Measurements from ENCODE around the gene C5AR2. TPM values are rescaled to one million over a fixed set of nuclear protein-coding genes. Genes with fewer than 3 reads are reported as not detected.
"Not testable (repeated sequence)": the region's sequence is repeated elsewhere in the genome, so short reads cannot be mapped to it uniquely, and the experiment has no call there.

C5AR2 gene
- total RNA-seq, 2 donors from 2014 or later: 0.19 to 2.6 TPM

- no peaks in the 10 kb centered on the region for H3K27me3 Mint-ChIP-seq
- H3K4me3 Mint-ChIP-seq: no peak overlapping the region
- H3K36me3 Mint-ChIP-seq: peaks cover 5% of the 10 kb centered on the region
- H3K9me3 Mint-ChIP-seq: no peaks in the 10 kb centered on the region
- DNase-seq (ENCODE audit: low spot score) (no peak), ATAC-seq (no peak)
- no peak overlapping the region for H3K27ac Mint-ChIP-seq
- peaks cover 6 to 13% of the 10 kb centered on the region in 2 donors for H3K4me1 Mint-ChIP-seq (ENCODE audit: low read depth in 2 of 2)
These were observed 44.7 kb downstream of the C5AR2 start for GRCh38 chr19:47376589-47377144.

- no peak for ATAC-seq
- Mint-ChIP-seq H3K36me3 (peaks cover 6% of the 10 kb centered on the region), H3K4me3 (no peak overlapping the region), H3K27ac (no peak overlapping the region), H3K27me3 (no peaks in the 10 kb centered on the region), H3K9me3 (no peaks in the 10 kb centered on the region), H3K4me1 (ENCODE audit: low read depth in 2 of 2) (peaks cover 10 to 19% of the 10 kb centered on the region in 2 donors)
- DNase-seq (ENCODE audit: low spot score): no peak
These were observed 45.3 kb downstream of the C5AR2 start for GRCh38 chr19:47377208-47377701.

- DNase-seq (ENCODE audit: low spot score) (no peak), ATAC-seq (no peak)
- Mint-ChIP-seq H3K9me3 (no peaks in the 10 kb centered on the region), H3K4me1 (ENCODE audit: low read depth in 2 of 2) (peaks cover 13 to 21% of the 10 kb centered on the region in 2 donors), H3K27ac (no peak overlapping the region), H3K36me3 (peaks cover 6% of the 10 kb centered on the region), H3K27me3 (no peaks in the 10 kb centered on the region), H3K4me3 (no peak overlapping the region)
These were observed 45.8 kb downstream of the C5AR2 start for GRCh38 chr19:47377801-47378200.

DNA sequence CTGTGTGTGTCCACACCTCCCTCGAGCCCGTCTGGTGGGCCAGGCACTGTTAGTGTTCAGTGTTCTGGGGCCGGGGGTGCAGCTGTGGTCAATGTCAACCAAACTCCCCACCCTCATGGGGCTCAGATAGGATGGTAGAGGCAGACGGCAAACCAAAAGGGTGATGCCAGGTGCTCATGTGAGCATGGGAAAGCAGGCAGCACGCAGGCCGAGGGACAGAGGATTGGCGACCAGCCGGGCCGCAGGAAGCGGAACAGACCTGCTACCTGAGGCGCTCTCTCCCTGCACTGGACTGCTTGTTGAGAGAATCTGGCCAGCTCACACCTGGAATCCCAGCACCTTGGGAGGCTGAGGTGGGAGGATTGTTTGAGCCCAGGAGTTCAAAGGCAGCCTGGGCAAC lies 46.3 kb downstream of the C5AR2 start:
- ATAC-seq (no peak), DNase-seq (ENCODE audit: low spot score) (no peak)
- Mint-ChIP-seq H3K27me3 (no peaks in the 10 kb centered on the region), H3K4me1 (ENCODE audit: low read depth in 2 of 2) (peaks cover 18 to 24% of the 10 kb centered on the region in 2 donors), H3K9me3 (no peaks in the 10 kb centered on the region), H3K4me3 (no peak overlapping the region), H3K27ac (no peak overlapping the region), H3K36me3 (peaks cover 6% of the 10 kb centered on the region)

DNA sequence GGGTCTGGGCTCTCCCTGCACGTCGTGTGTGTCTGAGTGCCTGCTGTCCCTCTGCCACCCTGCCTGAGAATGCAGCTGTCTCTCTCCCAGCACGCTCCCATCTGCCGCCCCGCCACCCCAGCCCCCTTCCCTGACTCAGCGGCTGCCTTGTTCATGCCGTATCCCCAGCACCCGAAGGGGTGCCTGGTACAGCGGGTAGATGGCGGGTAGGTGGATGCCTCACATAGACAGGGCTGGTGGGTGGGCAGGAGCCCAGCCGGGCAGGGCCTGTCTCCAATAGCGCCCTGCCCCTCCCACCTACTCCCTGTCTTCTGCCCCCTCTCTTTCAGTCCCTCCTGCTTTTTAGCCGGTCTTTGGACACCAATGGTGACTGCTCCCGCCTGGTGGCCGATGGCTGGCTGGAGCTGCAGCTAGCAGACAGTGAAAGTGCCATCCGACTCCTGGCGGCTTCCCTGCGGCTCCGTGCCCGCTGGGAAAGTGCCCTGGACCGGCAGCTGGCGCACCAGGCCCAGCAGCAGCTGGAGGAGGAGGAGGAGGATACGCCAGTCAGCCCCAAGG lies 47.5 kb downstream of the C5AR2 start:
- no peak for ATAC-seq
- Mint-ChIP-seq H3K9me3 (no peaks in the 10 kb centered on the region), H3K4me1 (ENCODE audit: low read depth in 2 of 2) (peaks cover 20 to 27% of the 10 kb centered on the region in 2 donors), H3K36me3 (peaks cover 6% of the 10 kb centered on the region), H3K4me3 (no peak overlapping the region), H3K27ac (no peak overlapping the region), H3K27me3 (no peaks in the 10 kb centered on the region)
- no peak for DNase-seq (ENCODE audit: low spot score)

DNA sequence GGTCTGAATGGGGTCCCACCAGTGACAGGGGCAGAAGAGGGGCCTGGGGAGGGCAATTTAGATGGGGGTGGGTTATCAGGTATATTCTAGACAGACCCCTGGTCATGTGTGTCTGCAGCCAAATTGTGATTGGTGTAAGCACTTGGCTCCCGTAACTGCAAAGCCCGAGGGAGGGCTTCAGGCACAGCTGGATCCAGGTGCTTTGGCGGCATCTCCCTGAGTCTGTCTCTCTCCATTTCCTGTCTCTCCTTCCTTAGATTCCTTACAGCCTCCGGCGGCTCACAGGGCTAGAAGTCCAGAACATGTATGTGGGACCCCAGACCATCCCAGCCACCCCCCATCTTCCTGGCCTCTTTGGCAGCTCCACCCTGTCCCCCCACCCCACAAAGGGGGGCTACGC lies 48.6 kb downstream of the C5AR2 start:
- DNase-seq (ENCODE audit: low spot score) (no peak), ATAC-seq (no peak)
- H3K4me1 Mint-ChIP-seq (ENCODE audit: low read depth in 2 of 2): peaks cover 20 to 27% of the 10 kb centered on the region in 2 donors
- peaks cover 6% of the 10 kb centered on the region for H3K36me3 Mint-ChIP-seq
- H3K27me3 Mint-ChIP-seq: no peaks in the 10 kb centered on the region
- H3K27ac Mint-ChIP-seq: no peak overlapping the region
- H3K9me3 Mint-ChIP-seq: no peaks in the 10 kb centered on the region
- H3K4me3 Mint-ChIP-seq: no peak overlapping the region

DNA sequence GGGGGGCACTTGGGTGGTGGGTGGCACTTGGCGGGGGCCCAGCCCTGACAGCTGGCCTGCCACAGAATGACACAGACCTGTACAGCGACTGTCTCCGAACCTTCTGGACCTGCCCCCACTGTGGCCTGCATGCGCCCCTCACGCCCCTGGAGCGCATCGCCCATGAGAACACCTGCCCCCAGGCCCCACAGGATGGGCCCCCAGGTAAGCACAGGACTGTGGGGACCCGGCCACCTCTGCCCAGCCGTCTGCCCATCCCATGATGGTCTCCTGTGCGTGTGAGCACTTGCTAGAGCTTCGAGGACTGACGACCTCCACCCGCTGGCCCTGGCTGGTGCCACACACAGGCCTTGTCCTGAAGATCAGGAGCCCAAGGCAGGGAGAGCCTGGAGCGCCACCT lies 49.1 kb downstream of the C5AR2 start:
- peaks cover 6% of the 10 kb centered on the region for H3K36me3 Mint-ChIP-seq
- peak overlapping the region; percentile 37 for H3K4me3 Mint-ChIP-seq
- ATAC-seq (no peak), DNase-seq (ENCODE audit: low spot score) (no peak)
- H3K27me3 Mint-ChIP-seq: no peaks in the 10 kb centered on the region
- H3K4me1 Mint-ChIP-seq (ENCODE audit: low read depth in 2 of 2): peaks cover 20 to 27% of the 10 kb centered on the region in 2 donors
- H3K9me3 Mint-ChIP-seq: no peaks in the 10 kb centered on the region
- H3K27ac Mint-ChIP-seq: no peak overlapping the region

DNA sequence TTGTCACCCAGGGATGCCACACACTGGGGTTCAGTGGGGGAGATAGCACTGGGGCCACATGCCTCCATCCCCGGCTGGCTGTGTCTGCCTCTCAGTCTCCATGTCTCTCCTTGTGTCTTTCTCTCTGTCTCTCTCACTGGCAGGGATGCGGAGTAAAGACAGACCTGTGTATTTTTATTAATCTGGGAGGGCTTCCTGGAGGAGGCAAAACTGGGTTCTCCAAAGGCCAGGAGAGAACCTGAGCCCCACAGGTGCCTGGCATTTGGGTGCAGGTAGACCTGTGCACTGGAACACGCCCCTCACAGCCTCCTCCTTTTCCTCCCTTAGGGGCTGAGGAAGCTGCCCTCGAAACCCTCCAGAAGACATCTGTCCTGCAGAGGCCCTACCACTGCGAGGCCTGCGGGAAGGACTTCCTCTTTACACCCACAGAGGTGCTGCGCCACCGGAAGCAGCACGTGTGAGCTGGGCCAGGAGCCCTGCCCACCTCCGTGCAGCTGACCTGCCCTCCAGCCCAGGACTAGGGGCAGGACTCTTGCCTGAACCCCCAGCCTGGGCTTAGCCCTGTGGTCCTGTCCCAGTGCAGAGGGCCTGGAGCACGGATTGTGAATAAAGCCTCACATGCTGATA lies 49.8 kb downstream of the C5AR2 start:
- ATAC-seq (peak; percentile 86 to 87), DNase-seq (ENCODE audit: low spot score) (peak; percentile 73)
- Mint-ChIP-seq H3K27me3 (no peaks in the 10 kb centered on the region), H3K4me3 (peak overlapping the region; percentile 37), H3K27ac (peak overlapping the region in 1 of 2 donors; percentile 51), H3K9me3 (no peaks in the 10 kb centered on the region), H3K4me1 (ENCODE audit: low read depth in 2 of 2) (peaks cover 20 to 27% of the 10 kb centered on the region in 2 donors), H3K36me3 (peaks cover 6% of the 10 kb centered on the region)

GRCh38 chr19:47383890-47384289 lies 51.9 kb downstream of the C5AR2 start:
- H3K4me3 Mint-ChIP-seq, ATAC-seq: not testable (repeated sequence)

GRCh38 chr19:47384533-47384932 lies 52.6 kb downstream of the C5AR2 start:
- not testable (repeated sequence) for H3K9me3 Mint-ChIP-seq; H3K27me3 Mint-ChIP-seq; ATAC-seq; H3K36me3 Mint-ChIP-seq; DNase-seq (ENCODE audit: low spot score); H3K4me3 Mint-ChIP-seq; H3K27ac Mint-ChIP-seq
- H3K4me1 Mint-ChIP-seq (ENCODE audit: low read depth in 2 of 2): peaks cover 26 to 32% of the 10 kb centered on the region in 2 donors

More at GRCh38 chr19:47383890-47384289, 51.9 kb downstream of the C5AR2 start:
- not testable (repeated sequence) for H3K9me3 Mint-ChIP-seq; H3K27me3 Mint-ChIP-seq; H3K36me3 Mint-ChIP-seq; DNase-seq (ENCODE audit: low spot score); H3K27ac Mint-ChIP-seq
- peaks cover 20 to 29% of the 10 kb centered on the region in 2 donors for H3K4me1 Mint-ChIP-seq (ENCODE audit: low read depth in 2 of 2)

- H3K4me1 Mint-ChIP-seq (ENCODE audit: low read depth in 2 of 2): peaks cover 25 to 31% of the 10 kb centered on the region in 2 donors
- not testable (repeated sequence) for H3K9me3 Mint-ChIP-seq; DNase-seq (ENCODE audit: low spot score); H3K4me3 Mint-ChIP-seq; H3K36me3 Mint-ChIP-seq; H3K27ac Mint-ChIP-seq; ATAC-seq; H3K27me3 Mint-ChIP-seq
These were observed 54.6 kb downstream of the C5AR2 start for GRCh38 chr19:47386582-47386981.

DNA sequence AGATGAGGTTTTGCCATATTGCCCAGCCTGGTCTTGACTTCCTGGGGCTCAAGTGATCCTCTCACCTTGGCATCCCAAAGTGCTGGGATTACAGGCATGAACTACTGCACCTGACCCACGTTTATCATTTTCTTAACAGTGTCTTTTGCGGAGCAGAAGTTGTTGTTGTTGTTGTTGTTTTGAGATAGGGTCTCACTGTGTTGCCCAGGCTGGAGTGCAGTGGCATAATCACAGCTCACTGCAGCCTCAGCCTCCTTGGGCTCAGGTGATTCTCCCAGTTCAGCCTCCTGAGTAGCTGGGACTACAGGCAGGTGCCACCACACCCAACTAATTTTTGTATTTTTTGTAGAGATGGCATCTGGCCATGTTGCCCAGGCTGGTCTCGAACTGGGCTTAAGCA lies 55.6 kb downstream of the C5AR2 start:
- not testable (repeated sequence) for H3K9me3 Mint-ChIP-seq; H3K27me3 Mint-ChIP-seq; H3K4me3 Mint-ChIP-seq; DNase-seq (ENCODE audit: low spot score); H3K36me3 Mint-ChIP-seq; ATAC-seq
- peaks cover 17 to 23% of the 10 kb centered on the region in 2 donors for H3K4me1 Mint-ChIP-seq (ENCODE audit: low read depth in 2 of 2)
- peak overlapping the region in 1 of 2 donors; percentile 27 for H3K27ac Mint-ChIP-seq

DNA sequence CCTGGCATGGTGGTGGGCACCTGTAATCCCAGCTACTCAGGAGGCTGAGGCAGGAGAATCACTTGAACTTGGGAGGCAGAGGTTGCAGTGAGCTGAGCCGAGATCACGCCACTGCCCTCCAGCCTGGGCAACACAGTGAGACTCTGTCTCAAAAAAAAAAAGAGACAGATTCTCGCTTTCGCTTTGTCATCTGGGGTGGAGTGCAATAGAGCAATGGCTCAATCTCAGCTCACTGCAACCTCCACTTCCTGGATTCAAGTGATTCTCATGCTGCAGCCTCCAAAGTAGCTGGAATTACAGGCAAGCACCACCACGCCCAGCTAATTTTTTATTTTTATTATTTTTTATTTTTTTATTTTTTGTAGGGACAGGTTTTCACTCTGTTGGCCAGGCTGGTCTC lies 56.7 kb downstream of the C5AR2 start:
- not testable (repeated sequence) for H3K9me3 Mint-ChIP-seq; H3K4me3 Mint-ChIP-seq; H3K36me3 Mint-ChIP-seq; H3K27me3 Mint-ChIP-seq; DNase-seq (ENCODE audit: low spot score)
- H3K4me1 Mint-ChIP-seq (ENCODE audit: low read depth in 2 of 2): peaks cover 10 to 17% of the 10 kb centered on the region in 2 donors
- H3K27ac Mint-ChIP-seq: peak overlapping the region in 1 of 2 donors; percentile 66
- ATAC-seq: peak; percentile 78 to 79

DNA sequence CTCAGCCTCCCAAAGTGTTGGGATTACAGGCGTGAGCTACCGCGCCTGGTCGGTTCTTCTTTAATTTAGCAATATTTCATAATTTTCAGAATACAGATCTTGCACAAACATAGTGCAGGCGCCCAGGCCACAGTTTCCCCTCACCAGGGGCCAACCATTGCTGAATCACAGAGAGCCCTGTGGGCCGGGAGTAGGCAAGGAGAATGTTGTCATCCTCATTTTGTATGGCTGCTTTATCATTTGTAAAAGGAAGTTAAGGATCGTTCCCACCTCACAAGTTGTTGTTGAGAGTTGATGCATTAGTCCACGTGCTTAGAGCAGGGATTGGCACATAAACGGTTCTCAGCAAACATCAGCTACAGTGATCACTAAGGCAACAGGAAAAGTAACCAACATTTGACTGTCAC lies 57.2 kb downstream of the C5AR2 start:
- Mint-ChIP-seq H3K27ac (peak overlapping the region in 1 of 2 donors; percentile 66), H3K27me3 (peaks cover 6 to 13% of the 10 kb centered on the region in 2 donors), H3K4me3 (peak overlapping the region; percentile 45), H3K4me1 (ENCODE audit: low read depth in 2 of 2) (peaks cover 10 to 17% of the 10 kb centered on the region in 2 donors), H3K36me3 (no peaks in the 10 kb centered on the region), H3K9me3 (no peaks in the 10 kb centered on the region)
- ATAC-seq (peak; percentile 68 to 74), DNase-seq (ENCODE audit: low spot score) (no peak)

All from natural killer cell treated with Interleukin-12 subunit alpha and Interleukin-12 subunit beta and Interleukin-15 and Interleukin-18, amount 100 ng/mL, for 72 hours (primary cell).